HEK293 (cell line): ENCODE measurements around the gene KDM2B.
A peak's percentile ranks its signal among the peaks of the same experiment; 100 is the strongest.

Source experiments
- CTCF ChIA-PET: fragments of 350-600 bp; formaldehyde crosslinking; extraction: SDS; loops from one replicate; lab custom pipeline; 2021; ENCODE audit warnings: antibody characterized with exemption; lab: Yijun Ruan, JAX
- POLR2A ChIA-PET: fragments of 300-600 bp; formaldehyde crosslinking; extraction: SDS; loops from one replicate; lab custom pipeline; 2020; ENCODE audit warnings: antibody characterized with exemption, inconsistent platforms; lab: Yijun Ruan, JAX
- H3K27ac ChIP-seq: fragments of 200-500 bp; sonication (Bioruptor generic); 2 replicates; pipeline ENCODE4 v1.5.1; 2014; ENCODE audit warnings: low read depth, low read length, control low read depth, inconsistent platforms; ENCODE audit errors: extremely low read depth
- H3K36me3 ChIP-seq, 2 experiments: fragments of 200-500 bp in 1 of 2; sonication (Bioruptor generic) in 1 of 2; 1 replicate in 1 of 2; 2 replicates in 1 of 2; pipeline ENCODE4 v1.5.1; 2014 to 2017; ENCODE audit warnings: inconsistent platforms in 2 of 2, low read length in 2 of 2; ENCODE audit not compliant: control insufficient read depth in 2 of 2, insufficient read depth in 1 of 2
- H3K4me1 ChIP-seq: fragments of 200-500 bp; sonication (Bioruptor generic); 2 replicates; pipeline ENCODE4 v1.5.1; 2014; ENCODE audit warnings: mild to moderate bottlenecking, low read length, inconsistent platforms; ENCODE audit not compliant: control insufficient read depth, insufficient read depth
- H3K4me3 ChIP-seq: 2 replicates; pipeline ENCODE4 v1.5.1; 2011; ENCODE audit warnings: low read depth, mild to moderate bottlenecking, control low read depth, low read length, moderate library complexity
- H3K9me3 ChIP-seq: fragments of 200-500 bp; sonication (Bioruptor generic); 2 replicates; pipeline ENCODE4 v1.5.1; 2014; ENCODE audit warnings: low read depth, low read length, inconsistent platforms; ENCODE audit not compliant: control insufficient read depth, insufficient read depth
- FEZF1 ChIP-seq: fragments of 450-650 bp; formaldehyde crosslinking; IDR thresholded peaks from 2 replicates; pipeline ENCODE4 v1.5.1; 2016; ENCODE audit warnings: missing biosample characterization, missing genetic modification characterization
- GLI2 ChIP-seq: fragments of 450-650 bp; formaldehyde crosslinking; IDR thresholded peaks from 2 replicates; pipeline ENCODE4; 2017; ENCODE audit warnings: missing biosample characterization, missing genetic modification characterization, low read depth, borderline replicate concordance
- MEIS1 ChIP-seq: sonication (generic); formaldehyde crosslinking; IDR thresholded peaks from 2 replicates; pipeline ENCODE4 v1.8.1; 2022; ENCODE audit warnings: missing genetic modification reagents, mild to moderate bottlenecking, borderline replicate concordance
- MZF1 ChIP-seq: fragments of 450-650 bp; formaldehyde crosslinking; IDR thresholded peaks from 2 replicates; pipeline ENCODE4 v1.5.1; 2017; ENCODE audit warnings: missing biosample characterization, missing genetic modification characterization, borderline replicate concordance
- OVOL3 ChIP-seq: fragments of 450-650 bp; formaldehyde crosslinking; IDR thresholded peaks from 2 replicates; pipeline ENCODE4 v1.5.1; 2016; ENCODE audit warnings: missing biosample characterization, missing genetic modification characterization
- RBAK ChIP-seq: fragments of 450-650 bp; formaldehyde crosslinking; IDR thresholded peaks from 2 replicates; pipeline ENCODE4 v1.5.1; 2016; ENCODE audit warnings: missing biosample characterization, missing genetic modification characterization
- SCRT2 ChIP-seq: fragments of 450-650 bp; formaldehyde crosslinking; IDR thresholded peaks from 2 replicates; pipeline ENCODE4 v1.5.1; 2016; ENCODE audit warnings: missing biosample characterization, missing genetic modification characterization
- ZBTB11 ChIP-seq: fragments of 450-650 bp; formaldehyde crosslinking; conservative IDR thresholded peaks from 2 replicates; pipeline ENCODE4 v1.5.1; 2016; ENCODE audit warnings: low read depth, missing biosample characterization, missing genetic modification characterization
- ZBTB17 ChIP-seq: fragments of 450-650 bp; formaldehyde crosslinking; IDR thresholded peaks from 2 replicates; pipeline ENCODE4 v1.5.1; 2016; ENCODE audit warnings: missing biosample characterization, missing genetic modification characterization
- ZBTB20 ChIP-seq: fragments of 450-650 bp; formaldehyde crosslinking; IDR thresholded peaks from 2 replicates; pipeline ENCODE4 v1.5.1; 2016; ENCODE audit warnings: missing biosample characterization, missing genetic modification characterization
- ZBTB21 ChIP-seq: fragments of 450-650 bp; formaldehyde crosslinking; IDR thresholded peaks from 2 replicates; pipeline ENCODE4 v1.5.1; 2017; ENCODE audit warnings: missing biosample characterization, missing genetic modification characterization
- ZBTB8A ChIP-seq: fragments of 450-650 bp; formaldehyde crosslinking; IDR thresholded peaks from 2 replicates; pipeline ENCODE4 v1.5.1; 2016; ENCODE audit warnings: missing biosample characterization, missing genetic modification characterization
- ZFHX2 ChIP-seq: fragments of 450-650 bp; formaldehyde crosslinking; conservative IDR thresholded peaks from 2 replicates; pipeline ENCODE4 v1.5.1; 2016; ENCODE audit warnings: missing biosample characterization, missing genetic modification characterization
- ZFP41 ChIP-seq: fragments of 450-650 bp; formaldehyde crosslinking; IDR thresholded peaks from 2 replicates; pipeline ENCODE4 v1.5.1; 2016; ENCODE audit warnings: missing biosample characterization, missing genetic modification characterization, borderline replicate concordance
- ZIC2 ChIP-seq: fragments of 450-650 bp; formaldehyde crosslinking; IDR thresholded peaks from 2 replicates; pipeline ENCODE4 v1.5.1; 2016; ENCODE audit warnings: missing biosample characterization, missing genetic modification characterization
- ZNF121 ChIP-seq: fragments of 450-650 bp; formaldehyde crosslinking; IDR thresholded peaks from 2 replicates; pipeline ENCODE4 v1.5.1; 2016; ENCODE audit warnings: missing biosample characterization, missing genetic modification characterization
- ZNF138 ChIP-seq: fragments of 450-650 bp; formaldehyde crosslinking; IDR thresholded peaks from 2 replicates; pipeline ENCODE4 v1.5.1; 2016; ENCODE audit warnings: missing biosample characterization, missing genetic modification characterization, borderline replicate concordance
- ZNF24 ChIP-seq: fragments of 450-650 bp; formaldehyde crosslinking; IDR thresholded peaks from 2 replicates; pipeline ENCODE4 v1.5.1; 2016; ENCODE audit warnings: missing biosample characterization, missing genetic modification characterization
- ZNF311 ChIP-seq: fragments of 450-650 bp; formaldehyde crosslinking; IDR thresholded peaks from 2 replicates; pipeline ENCODE4 v1.5.1; 2017; ENCODE audit warnings: missing biosample characterization, missing genetic modification characterization, borderline replicate concordance
- ZNF335 ChIP-seq: fragments of 450-650 bp; formaldehyde crosslinking; conservative IDR thresholded peaks from 2 replicates; pipeline ENCODE4 v1.5.1; 2016; ENCODE audit warnings: missing biosample characterization, missing genetic modification characterization
- ZNF514 ChIP-seq: fragments of 450-650 bp; formaldehyde crosslinking; IDR thresholded peaks from 2 replicates; pipeline ENCODE4 v1.5.1; 2016; ENCODE audit warnings: missing biosample characterization, missing genetic modification characterization
- ZNF580 ChIP-seq: fragments of 450-650 bp; formaldehyde crosslinking; IDR thresholded peaks from 2 replicates; pipeline ENCODE4 v1.5.1; 2016; ENCODE audit warnings: missing biosample characterization, missing genetic modification characterization
- ZNF600 ChIP-seq: fragments of 450-650 bp; formaldehyde crosslinking; IDR thresholded peaks from 2 replicates; pipeline ENCODE4 v1.5.1; 2016; ENCODE audit warnings: missing biosample characterization, missing genetic modification characterization
- ZNF626 ChIP-seq: fragments of 450-650 bp; sonication (Bioruptor Pico); formaldehyde crosslinking; IDR thresholded peaks from 2 replicates; pipeline ENCODE4 v1.5.1; 2018; ENCODE audit warnings: missing biosample characterization, missing genetic modification characterization, inconsistent platforms
- ZNF76 ChIP-seq: fragments of 450-650 bp; formaldehyde crosslinking; IDR thresholded peaks from 2 replicates; pipeline ENCODE4; 2016; ENCODE audit warnings: low read depth, missing biosample characterization, missing genetic modification characterization, borderline replicate concordance
- ZNF843 ChIP-seq: fragments of 450-650 bp; formaldehyde crosslinking; IDR thresholded peaks from 2 replicates; pipeline ENCODE4 v1.5.1; 2016; ENCODE audit warnings: missing biosample characterization, missing genetic modification characterization
- ZSCAN30 ChIP-seq: fragments of 450-650 bp; IDR thresholded peaks from 2 replicates; pipeline ENCODE4 v1.5.1; 2018; ENCODE audit warnings: missing biosample characterization, mild to moderate bottlenecking, missing genetic modification characterization, moderate library complexity
- TF ChIP-seq, protein P1 (sequence below): fragments of 450-650 bp; formaldehyde crosslinking; IDR thresholded peaks from 2 replicates; pipeline ENCODE4 v1.5.1; 2016; ENCODE audit warnings: missing biosample characterization, missing genetic modification characterization

Gene KDM2B

GRCh38 chr12:121580959-121581685, at the start of gene KDM2B:
KDM2B (minus strand) TSS chr12:121581023; CDS start chr12:121580911, 112 bp downstream.
- H3K4me3 ChIP-seq: peak within 1 kb of the TSS; percentile 60
- CTCF ChIA-PET: interaction anchor here (0.6 to 2.2 kb wide), 3 partner anchors 7 to 44 kb away, joined by 3 to 6 read pairs (median 3); no protein-coding TSS in a partner anchor
- peaks cover 0 to 6% of the 10 kb centered on the region in 2 experiments; a peak in 1 of 3 replicates for H3K36me3 ChIP-seq
- POLR2A ChIA-PET: interaction anchor here (0.5 to 2.0 kb wide), 3 partner anchors 13 to 76 kb away, joined by 4 to 9 read pairs (median 4); no protein-coding TSS in a partner anchor
- H3K9me3 ChIP-seq: no peaks in the 10 kb centered on the region
- TF ChIP-seq ZFHX2 (no peak), MEIS1 (CRISPR knock-in tag) (no peak), ZBTB21 (tag by site-specific recombination) (no peak), ZIC2 (tag by site-specific recombination) (peak; percentile 48), ZBTB17 (tag by site-specific recombination) (peak; percentile 62; the same call in 1 of the 2 replicates), ZBTB11 (tag by site-specific recombination) (peak; percentile 69), ZBTB20 (tag by site-specific recombination) (peak; percentile 28; the same call in 1 of the 2 replicates), ZNF514 (tag by site-specific recombination) (no peak), ZNF76 (tag by site-specific recombination) (peak; percentile 64; the same call in 1 of the 2 replicates), ZBTB8A (peak; percentile 56), SCRT2 (peak; percentile 38; the same call in 1 of the 2 replicates), MZF1 (tag by site-specific recombination) (0 out of 2 replicates have a peak, but pooled peaks have one; percentile 42), ZNF335 (peak; percentile 50), ZNF24 (tag by site-specific recombination) (peak; percentile 49; the same call in 1 of the 2 replicates), ZNF626 (tag by site-specific recombination) (no peak), OVOL3 (tag by site-specific recombination) (no peak), ZNF580 (tag by site-specific recombination) (0 out of 2 replicates have a peak, but pooled peaks have one; percentile 0), ZNF843 (no peak), FEZF1 (no peak), ZNF600 (tag by site-specific recombination) (peak; percentile 36; the same call in 1 of the 2 replicates)
- H3K27ac ChIP-seq: peak within 1 kb of the TSS; percentile 69
- peaks cover 12% of the 10 kb centered on the region for H3K4me1 ChIP-seq

GRCh38 chr12:121628536-121628935, 47.7 kb upstream of the KDM2B start:
- POLR2A ChIA-PET: interaction anchor here (0.7 kb wide), 1 partner anchor 11 kb away, joined by 3 read pairs; no protein-coding TSS in a partner anchor
- CTCF ChIA-PET: interaction anchor here (0.6 to 7.6 kb wide), 3 partner anchors 75 to 183 kb away, joined by 3 to 103 read pairs (median 3); no protein-coding TSS in a partner anchor
- H3K9me3 ChIP-seq: no peaks in the 10 kb centered on the region
- H3K36me3 ChIP-seq: no peaks in the 10 kb centered on the region
- H3K27ac ChIP-seq: no peak overlapping the region
- no peak overlapping the region for H3K4me3 ChIP-seq
- peaks cover 12% of the 10 kb centered on the region for H3K4me1 ChIP-seq
- TF ChIP-seq ZNF311 (tag by site-specific recombination) (no peak), ZFP41 (tag by site-specific recombination) (no peak), ZSCAN30 (tag by site-specific recombination) (no peak), ZNF121 (no peak), RBAK (tag by site-specific recombination) (no peak), ZNF138 (tag by site-specific recombination) (no peak), GLI2 (tag by site-specific recombination) (no peak)
- TF ChIP-seq, protein P1, sequence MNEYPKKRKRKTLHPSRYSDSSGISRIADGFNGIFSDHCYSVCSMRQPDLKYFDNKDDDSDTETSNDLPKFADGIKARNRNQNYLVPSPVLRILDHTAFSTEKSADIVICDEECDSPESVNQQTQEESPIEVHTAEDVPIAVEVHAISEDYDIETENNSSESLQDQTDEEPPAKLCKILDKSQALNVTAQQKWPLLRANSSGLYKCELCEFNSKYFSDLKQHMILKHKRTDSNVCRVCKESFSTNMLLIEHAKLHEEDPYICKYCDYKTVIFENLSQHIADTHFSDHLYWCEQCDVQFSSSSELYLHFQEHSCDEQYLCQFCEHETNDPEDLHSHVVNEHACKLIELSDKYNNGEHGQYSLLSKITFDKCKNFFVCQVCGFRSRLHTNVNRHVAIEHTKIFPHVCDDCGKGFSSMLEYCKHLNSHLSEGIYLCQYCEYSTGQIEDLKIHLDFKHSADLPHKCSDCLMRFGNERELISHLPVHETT (tag by site-specific recombination): no peak
